Left ventricle myocardium inferior (tissue), 1 donor: ENCODE measurements around the gene KCNB1. TPM values are rescaled to one million over a fixed set of nuclear protein-coding genes. Genes with fewer than 3 reads are reported as not detected.

Source experiments
- DNase-seq: peaks from one replicate; pipeline ENCODE4 v3.0.0-alpha.2; 2020
- H3K27ac ChIP-seq: fragments of 200-600 bp; replicated peaks from 2 replicates; pipeline ENCODE4 v1.8.0; 2021
- H3K27me3 ChIP-seq: fragments of 200-600 bp; 2 replicates; pipeline ENCODE4 v1.8.0; 2021; ENCODE audit warnings: low read depth
- H3K36me3 ChIP-seq: fragments of 200-600 bp; 2 replicates; pipeline ENCODE4 v1.8.0; 2021
- H3K4me1 ChIP-seq: fragments of 200-600 bp; 2 replicates; pipeline ENCODE4 v1.8.0; 2021
- H3K4me3 ChIP-seq: fragments of 200-600 bp; 2 replicates; pipeline ENCODE4 v1.8.0; 2021; ENCODE audit warnings: mild to moderate bottlenecking, moderate library complexity
- H3K9me3 ChIP-seq: fragments of 200-600 bp; replicated peaks from 2 replicates; pipeline ENCODE4 v1.8.0; 2021
- intact Hi-C: fragments of 100-400 bp; cut with micrococcal nuclease; formaldehyde crosslinking; loops from one replicate; pipeline ENCODE4 v1.11.0; 2022
- total RNA-seq: library from RNA; stranded (reverse); fragmentation: NEBNext Ultra II Directional; extraction: Animal tissue kit (Norgen Biotek cat#: 25700); gene quantifications from one replicate; pipeline ENCODE4 v1.2.1, GENCODE V29; 2021
- TF ChIP-seq, protein P1 (sequence below): fragments of 200-600 bp; IDR thresholded peaks from 2 replicates; pipeline ENCODE4 v1.8.0; 2021; ENCODE audit warnings: antibody characterized with exemption, mild to moderate bottlenecking, borderline replicate concordance
- donor health status: DM: no; HTN: yes; CAD: no; lungs with severe emphysema.

The KCNB1 gene
- total RNA-seq, 1 donor from 2014 or later = 0.77 TPM

DNA sequence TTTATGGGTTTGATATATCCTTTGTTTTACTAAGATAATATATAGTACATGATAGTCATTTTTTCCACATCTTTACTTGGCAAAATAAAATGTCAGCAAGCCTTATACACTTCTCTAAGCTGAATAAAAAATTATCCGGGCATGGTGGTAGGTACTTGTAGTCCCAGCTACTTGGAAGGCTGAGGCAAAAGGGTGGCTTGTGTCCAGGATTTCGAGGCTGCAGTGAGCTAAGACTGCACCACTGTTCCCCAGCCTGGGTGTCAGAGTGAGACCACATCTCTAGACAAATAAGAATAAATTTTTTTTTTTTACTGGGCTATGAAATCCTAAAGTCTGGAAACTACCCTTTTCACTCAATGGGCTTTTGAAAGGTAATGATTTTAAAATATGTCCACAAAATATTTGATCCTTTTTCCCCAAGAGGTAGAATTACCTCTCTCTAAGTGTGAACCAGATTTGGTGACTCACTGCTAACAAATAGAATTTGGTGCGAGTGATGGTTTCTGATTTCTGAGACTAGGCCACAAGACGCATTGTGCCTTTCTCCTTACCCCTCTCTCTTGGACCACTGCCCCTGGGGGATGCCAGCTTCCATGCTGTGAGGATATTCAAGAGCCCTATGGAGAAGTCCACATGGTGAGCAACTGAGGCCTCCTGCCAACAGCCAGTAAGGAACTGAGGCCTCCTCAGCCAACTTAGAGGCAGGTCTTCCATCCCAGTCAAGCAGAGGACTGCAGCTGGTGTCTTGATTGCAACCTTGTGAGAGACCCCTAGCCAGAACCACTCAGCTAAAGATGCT, 120.4 kb downstream of the KCNB1 start:
- TF ChIP-seq, protein P1, sequence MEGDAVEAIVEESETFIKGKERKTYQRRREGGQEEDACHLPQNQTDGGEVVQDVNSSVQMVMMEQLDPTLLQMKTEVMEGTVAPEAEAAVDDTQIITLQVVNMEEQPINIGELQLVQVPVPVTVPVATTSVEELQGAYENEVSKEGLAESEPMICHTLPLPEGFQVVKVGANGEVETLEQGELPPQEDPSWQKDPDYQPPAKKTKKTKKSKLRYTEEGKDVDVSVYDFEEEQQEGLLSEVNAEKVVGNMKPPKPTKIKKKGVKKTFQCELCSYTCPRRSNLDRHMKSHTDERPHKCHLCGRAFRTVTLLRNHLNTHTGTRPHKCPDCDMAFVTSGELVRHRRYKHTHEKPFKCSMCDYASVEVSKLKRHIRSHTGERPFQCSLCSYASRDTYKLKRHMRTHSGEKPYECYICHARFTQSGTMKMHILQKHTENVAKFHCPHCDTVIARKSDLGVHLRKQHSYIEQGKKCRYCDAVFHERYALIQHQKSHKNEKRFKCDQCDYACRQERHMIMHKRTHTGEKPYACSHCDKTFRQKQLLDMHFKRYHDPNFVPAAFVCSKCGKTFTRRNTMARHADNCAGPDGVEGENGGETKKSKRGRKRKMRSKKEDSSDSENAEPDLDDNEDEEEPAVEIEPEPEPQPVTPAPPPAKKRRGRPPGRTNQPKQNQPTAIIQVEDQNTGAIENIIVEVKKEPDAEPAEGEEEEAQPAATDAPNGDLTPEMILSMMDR = no peak
- Histone ChIP-seq H3K4me1 (no peaks in the 10 kb centered on the region), H3K27ac (no peak overlapping the region), H3K27me3 (peaks cover 11% of the 10 kb centered on the region), H3K36me3 (no peaks in the 10 kb centered on the region), H3K9me3 (no peaks in the 10 kb centered on the region), H3K4me3 (no peak overlapping the region)
- intact Hi-C loops = no loop called here
- DNase-seq = no peak

DNA sequence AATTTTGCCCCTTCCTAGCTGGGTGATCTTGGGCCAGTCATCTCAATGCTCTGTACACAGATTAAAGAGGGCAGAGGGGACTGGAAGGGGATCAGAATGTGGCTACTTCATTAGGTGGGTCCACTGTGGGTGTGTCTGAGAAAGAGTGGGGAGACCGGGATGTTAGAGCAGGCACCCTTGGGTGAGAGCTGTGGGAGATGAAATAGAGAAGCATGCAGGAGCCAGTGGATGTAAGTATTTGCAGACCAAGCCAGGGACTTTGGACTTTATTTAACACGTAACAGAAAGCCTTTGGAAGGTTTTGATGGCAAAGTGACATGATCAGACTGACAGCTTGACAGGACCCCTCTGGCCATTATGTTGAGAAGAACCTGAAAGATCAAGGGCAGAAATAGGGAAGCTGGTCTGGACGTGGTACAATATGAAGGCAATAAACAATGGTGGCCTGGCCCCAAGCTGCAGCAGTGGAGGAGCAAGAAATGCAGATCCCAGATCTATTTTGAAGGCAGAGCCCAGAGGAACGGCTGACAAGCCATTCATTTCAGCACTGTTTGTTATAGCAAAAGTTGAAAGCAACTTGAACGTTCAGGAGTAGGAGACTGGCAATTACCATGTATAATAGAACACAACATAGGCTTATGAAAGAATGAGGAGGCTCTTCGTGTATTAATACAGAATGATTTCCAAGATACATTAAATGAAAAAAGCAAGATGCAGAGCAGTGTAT, 122.1 kb downstream of the KCNB1 start:
- no peaks in the 10 kb centered on the region for H3K9me3 ChIP-seq
- peaks cover 6% of the 10 kb centered on the region for H3K27me3 ChIP-seq
- H3K27ac ChIP-seq = no peak overlapping the region
- H3K4me3 ChIP-seq = no peak overlapping the region
- DNase-seq = no peak
- TF ChIP-seq, protein P1 = no peak
- intact Hi-C loops = no loop called here
- H3K4me1 ChIP-seq = no peaks in the 10 kb centered on the region
- no peaks in the 10 kb centered on the region for H3K36me3 ChIP-seq

DNA sequence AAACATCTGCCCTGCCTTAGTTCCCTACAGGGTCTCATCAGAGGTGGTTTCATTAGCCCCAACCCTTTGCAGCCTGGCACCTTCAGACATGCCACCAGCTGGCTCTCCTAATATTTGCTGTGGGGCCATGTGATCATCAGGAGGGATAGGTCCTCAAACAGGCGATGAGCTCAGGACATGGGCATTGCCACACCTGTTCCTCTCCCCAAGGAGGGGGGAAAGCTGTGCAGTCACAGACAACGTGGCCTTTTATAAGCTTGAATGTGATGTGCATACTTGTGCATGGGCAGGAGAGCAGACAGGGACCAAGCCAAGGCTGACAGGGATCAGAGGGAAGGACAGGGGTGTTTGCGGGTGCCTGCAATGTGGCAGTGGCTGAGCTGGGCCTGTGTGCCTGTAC, 125.8 kb downstream of the KCNB1 start:
- no peak overlapping the region for H3K27ac ChIP-seq
- H3K4me3 ChIP-seq = no peak overlapping the region
- H3K27me3 ChIP-seq = peaks cover 9% of the 10 kb centered on the region
- intact Hi-C loops = no loop called here
- H3K9me3 ChIP-seq = no peaks in the 10 kb centered on the region
- TF ChIP-seq, protein P1 = no peak
- DNase-seq = no peak
- no peaks in the 10 kb centered on the region for H3K4me1 ChIP-seq
- H3K36me3 ChIP-seq = no peaks in the 10 kb centered on the region

DNA sequence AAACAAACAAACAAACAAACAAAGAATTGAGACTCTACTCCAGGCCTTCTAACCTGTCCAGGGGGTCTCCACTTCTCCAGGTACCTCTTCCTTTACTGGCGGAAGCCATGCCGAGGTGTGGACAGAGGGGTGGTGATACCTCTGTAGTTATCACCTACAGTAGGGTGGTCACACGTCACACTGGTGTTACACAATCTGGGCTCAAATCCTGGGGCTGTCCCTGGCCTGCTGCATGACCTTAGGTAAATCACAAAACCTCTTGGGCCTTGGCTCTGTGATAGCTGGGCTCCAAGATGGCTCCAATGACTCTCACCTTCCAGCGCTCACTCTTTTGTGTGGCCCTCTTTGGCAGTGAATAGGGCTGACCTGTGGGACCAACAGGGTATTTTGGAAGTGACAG, 127.8 kb downstream of the KCNB1 start:
- Histone ChIP-seq H3K4me3 (no peak overlapping the region), H3K9me3 (no peaks in the 10 kb centered on the region), H3K27ac (no peak overlapping the region), H3K4me1 (no peaks in the 10 kb centered on the region), H3K36me3 (no peaks in the 10 kb centered on the region), H3K27me3 (peaks cover 16% of the 10 kb centered on the region)
- TF ChIP-seq, protein P1 = no peak
- DNase-seq = no peak
- intact Hi-C loops = no loop called here

DNA sequence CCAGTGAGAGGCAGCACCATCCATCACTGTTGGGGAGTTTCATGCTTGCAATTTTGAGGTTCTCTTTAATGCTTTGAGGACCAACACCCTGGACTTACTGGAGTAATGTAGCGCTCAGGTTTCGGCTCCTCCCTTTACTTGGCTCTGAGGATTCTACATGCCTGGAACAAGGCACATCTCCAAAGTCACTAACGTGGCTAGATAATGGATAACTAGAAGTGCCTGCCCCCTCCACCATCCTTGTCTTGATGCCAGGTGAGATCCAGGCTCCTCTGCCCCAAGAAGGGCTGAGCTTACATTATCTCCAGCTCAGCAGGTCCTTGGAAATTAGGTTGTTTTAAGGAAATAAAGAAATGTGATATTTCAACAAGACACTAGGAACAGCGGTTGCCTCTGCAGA, 129.1 kb downstream of the KCNB1 start:
- Histone ChIP-seq H3K27ac (no peak overlapping the region), H3K9me3 (no peaks in the 10 kb centered on the region), H3K27me3 (peaks cover 10% of the 10 kb centered on the region), H3K4me1 (no peaks in the 10 kb centered on the region), H3K4me3 (no peak overlapping the region), H3K36me3 (no peaks in the 10 kb centered on the region)
- intact Hi-C loops = no loop called here
- TF ChIP-seq, protein P1 = no peak
- no peak for DNase-seq
